Umbilical cord (tissue), 2 donors: ENCODE measurements around the gene KIF12. TPM values are rescaled to one million over a fixed set of nuclear protein-coding genes. Genes with fewer than 3 reads are reported as not detected.

Source experiments
- DNase-seq: peaks from one replicate; pipeline ENCODE4 v3.0.0-alpha.2; 2015; ENCODE audit warnings: low spot score
- total RNA-seq: library from RNA; depleted of rRNA; stranded (reverse); fragments of >200 nt; gene quantifications from one replicate; pipeline ENCODE4 v1.2.3, GENCODE V29; 2014; ENCODE audit warnings: low replicate concordance; ENCODE audit not compliant: insufficient read depth

KIF12 gene
- total RNA-seq, 1 donor from 2014 or later, result not detected

GRCh38 chr9:114069476-114070187 is 29.5 kb downstream of the KIF12 start:
- DNase-seq, result no peak

GRCh38 chr9:114065304-114065703 is 33.8 kb downstream of the KIF12 start:
- no peak for DNase-seq

- DNase-seq, result no peak
These were observed 37.1 kb downstream of the KIF12 start for GRCh38 chr9:114061830-114062474.

GRCh38 chr9:114061292-114061691 is 37.8 kb downstream of the KIF12 start:
- DNase-seq, result no peak

GRCh38 chr9:114060711-114061110 is 38.4 kb downstream of the KIF12 start:
- DNase-seq, result no peak

GRCh38 chr9:114060070-114060469 is 39.0 kb downstream of the KIF12 start:
- DNase-seq, result no peak

- DNase-seq, result peak; percentile 31
These were observed 39.9 kb downstream of the KIF12 start for GRCh38 chr9:114059047-114059803.

GRCh38 chr9:114058688-114059046 is 40.4 kb downstream of the KIF12 start:
- DNase-seq, result no peak

- DNase-seq, result no peak
These were observed 41.8 kb downstream of the KIF12 start for GRCh38 chr9:114057161-114057885.

GRCh38 chr9:114056527-114056926 is 42.6 kb downstream of the KIF12 start:
- DNase-seq, result no peak

- DNase-seq, result no peak
These were observed 43.2 kb downstream of the KIF12 start for GRCh38 chr9:114055894-114056293.

GRCh38 chr9:114055061-114055460 is 44.0 kb downstream of the KIF12 start:
- no peak for DNase-seq

- no peak for DNase-seq
These were observed 44.9 kb downstream of the KIF12 start for GRCh38 chr9:114054191-114054690.

GRCh38 chr9:114053246-114054005 is 45.7 kb downstream of the KIF12 start:
- no peak for DNase-seq

- no peak for DNase-seq
These were observed 47.4 kb downstream of the KIF12 start for GRCh38 chr9:114051706-114052105.

GRCh38 chr9:114051281-114051680 is 47.8 kb downstream of the KIF12 start:
- no peak for DNase-seq

- no peak for DNase-seq
These were observed 48.4 kb downstream of the KIF12 start for GRCh38 chr9:114050646-114051045.

GRCh38 chr9:114050226-114050568 is 48.9 kb downstream of the KIF12 start:
- DNase-seq, result no peak

GRCh38 chr9:114049441-114050225 is 49.5 kb downstream of the KIF12 start:
- no peak for DNase-seq
